HUES64 (cell line): ENCODE measurements around the gene ZDHHC3.
A peak's percentile ranks its signal among the peaks of the same experiment; 100 is the strongest.

ENCODE experiments used
- H3K27ac ChIP-seq: 2 replicates; pipeline ENCODE4 v1.7.0; 2013; ENCODE audit warnings: low read depth, low read length, inconsistent platforms
- H3K27me3 ChIP-seq: 2 replicates; pipeline ENCODE4 v1.6.1; 2013; ENCODE audit warnings: mild to moderate bottlenecking, low read length; ENCODE audit not compliant: insufficient read depth
- H3K36me3 ChIP-seq: 2 replicates; pipeline ENCODE4 v1.6.1; 2013; ENCODE audit warnings: mild to moderate bottlenecking, low read length; ENCODE audit not compliant: insufficient read depth
- H3K4me1 ChIP-seq: 2 replicates; pipeline ENCODE4 v1.6.1; 2013; ENCODE audit warnings: mild to moderate bottlenecking, low read length, moderate library complexity; ENCODE audit not compliant: insufficient read depth
- H3K4me3 ChIP-seq: 2 replicates; pipeline ENCODE4 v1.5.1; 2013; ENCODE audit warnings: mild to moderate bottlenecking, low read length, moderate library complexity
- H3K9ac ChIP-seq: 2 replicates; pipeline ENCODE4 v1.6.1; 2013; ENCODE audit warnings: mild to moderate bottlenecking, low read depth, low read length
- H3K9me3 ChIP-seq: 2 replicates; pipeline ENCODE4 v1.6.1; 2013; ENCODE audit warnings: low read depth, low read length; ENCODE audit not compliant: insufficient read depth
- WGBS: fragments of 150-250, 120-280 bp; methylation state at CpG from one replicate; pipeline ENCODE4 v1.1.7; 2013; ENCODE audit warnings: missing lambda C conversion rate; 5-methylcytosine and 5-hydroxymethylcytosine counted together

The ZDHHC3 gene

DNA sequence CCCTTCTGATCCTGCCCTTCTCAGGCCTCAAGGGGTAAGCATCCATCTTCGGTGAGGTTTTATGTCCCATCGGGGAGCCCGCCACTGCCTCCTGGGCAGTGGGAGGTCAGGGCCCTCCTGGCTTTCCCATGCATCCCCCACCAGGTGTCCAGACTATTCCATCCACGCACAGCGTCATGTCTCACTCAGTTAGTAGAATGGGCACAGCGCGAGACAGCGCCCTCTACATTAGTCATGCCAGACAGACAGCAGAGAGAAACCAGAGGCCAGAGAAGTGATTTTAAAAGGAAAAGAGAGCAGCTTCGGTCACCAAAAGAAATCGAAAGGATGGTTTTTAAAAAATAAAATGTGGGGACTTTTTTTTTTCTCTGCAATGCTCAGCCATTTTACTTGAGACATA, 49.8 kb downstream of the ZDHHC3 start:
- 94% methylated on average over 10 of the region's 10 CpGs for WGBS
- no peak overlapping the region for H3K4me3 ChIP-seq
- H3K9ac ChIP-seq, result no peak overlapping the region
- H3K27ac ChIP-seq, result no peak overlapping the region
- peaks cover 58% of the 10 kb centered on the region for H3K36me3 ChIP-seq
- H3K9me3 ChIP-seq, result no peaks in the 10 kb centered on the region
- H3K27me3 ChIP-seq, result no peaks in the 10 kb centered on the region
- no peaks in the 10 kb centered on the region for H3K4me1 ChIP-seq

DNA sequence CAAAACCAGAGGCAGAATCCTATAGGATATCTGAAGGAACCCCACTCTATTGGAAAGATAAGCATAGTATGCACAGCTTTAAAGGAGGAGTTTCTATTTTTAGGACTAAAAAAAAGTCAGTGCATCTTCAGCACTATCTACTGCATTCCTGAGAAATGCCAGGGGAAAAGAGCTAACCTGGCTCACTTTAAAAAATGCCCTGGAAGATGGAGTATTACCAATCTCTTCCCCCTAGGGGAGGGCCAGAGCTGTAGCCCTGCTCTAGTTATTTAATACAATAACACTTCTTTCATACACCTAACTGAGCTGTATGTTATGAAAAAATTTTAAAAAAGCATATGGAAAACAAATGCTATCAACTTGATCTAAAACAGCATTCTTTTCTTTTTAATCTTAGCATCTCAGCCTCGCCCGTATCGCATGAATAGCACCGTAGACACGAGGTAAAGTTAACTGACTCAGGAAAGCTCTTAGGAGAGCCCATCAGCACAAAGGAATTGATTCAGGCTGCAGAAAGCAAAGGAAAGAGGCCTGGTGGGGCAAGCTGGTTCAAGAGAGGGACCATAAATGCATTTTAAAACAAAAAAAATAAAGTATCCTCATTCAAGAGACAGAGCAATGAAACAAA, 51.4 kb downstream of the ZDHHC3 start:
- Histone ChIP-seq H3K9ac (no peak overlapping the region), H3K9me3 (no peaks in the 10 kb centered on the region), H3K36me3 (peaks cover 54% of the 10 kb centered on the region), H3K4me1 (no peaks in the 10 kb centered on the region), H3K4me3 (no peak overlapping the region), H3K27ac (no peak overlapping the region), H3K27me3 (no peaks in the 10 kb centered on the region)
- 95% methylated on average over 5 of the region's 5 CpGs for WGBS

DNA sequence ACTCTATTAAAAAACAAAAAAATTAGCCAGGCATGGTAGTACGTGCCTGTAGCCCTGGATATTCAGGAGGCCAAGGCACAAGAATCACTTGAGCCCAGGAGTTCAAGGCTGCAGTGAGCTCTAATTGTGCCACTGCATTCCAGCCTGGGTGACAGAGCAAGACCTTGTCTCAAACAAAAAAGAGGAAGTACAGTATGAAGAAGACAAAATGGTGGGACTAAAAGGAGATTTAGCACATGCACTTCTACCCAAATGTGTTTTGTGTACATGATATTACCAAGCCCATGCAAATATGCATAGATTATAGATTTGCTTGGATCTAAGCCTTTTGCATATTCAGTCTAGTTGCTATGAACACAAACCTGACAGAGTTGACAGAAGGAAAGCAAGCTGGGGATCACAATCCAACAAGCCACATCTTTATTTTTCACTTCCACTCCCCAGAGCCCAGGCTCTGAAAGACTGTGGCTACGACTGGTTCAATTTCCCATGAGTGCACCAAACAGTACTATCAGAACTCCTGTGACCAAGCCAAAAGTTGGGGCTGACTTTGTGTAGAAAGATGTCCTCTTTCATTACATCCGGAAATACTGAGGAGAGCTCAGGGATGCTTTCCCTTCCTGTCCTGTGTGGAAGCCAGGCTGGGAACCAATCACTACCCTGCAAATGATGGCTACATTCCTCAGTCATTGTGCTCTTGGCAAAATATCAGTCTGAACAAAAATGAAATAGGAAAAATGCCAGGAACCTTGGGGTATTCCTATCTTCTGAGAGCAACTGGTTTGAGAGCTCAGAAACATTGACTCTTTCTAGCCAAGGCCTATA, 52.1 kb downstream of the ZDHHC3 start:
- peaks cover 47% of the 10 kb centered on the region for H3K36me3 ChIP-seq
- H3K27me3 ChIP-seq, result no peaks in the 10 kb centered on the region
- 96% methylated on average over 3 of the region's 3 CpGs for WGBS
- H3K4me1 ChIP-seq, result no peaks in the 10 kb centered on the region
- H3K9ac ChIP-seq, result no peak overlapping the region
- no peak overlapping the region for H3K4me3 ChIP-seq
- H3K9me3 ChIP-seq, result no peaks in the 10 kb centered on the region
- H3K27ac ChIP-seq, result no peak overlapping the region

DNA sequence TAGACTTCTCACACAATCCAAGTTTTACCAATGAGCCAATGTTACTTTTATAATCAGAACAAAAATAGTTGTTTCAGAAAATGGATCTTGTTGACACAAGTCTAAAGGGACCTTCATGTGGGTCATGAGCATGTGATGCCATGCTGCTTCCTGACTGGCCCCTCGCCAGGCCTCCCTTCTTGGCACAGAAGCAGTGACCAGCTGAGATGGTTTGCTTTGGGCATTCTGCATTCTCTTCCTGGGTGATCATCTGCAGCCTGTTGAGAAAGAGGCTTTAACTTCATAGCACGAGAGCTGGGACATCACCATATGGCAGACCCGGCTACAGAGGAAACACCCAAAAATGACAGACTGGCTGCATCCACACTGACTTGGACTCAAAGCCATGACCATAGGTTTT, 55.9 kb downstream of the ZDHHC3 start:
- Histone ChIP-seq H3K9ac (no peak overlapping the region), H3K27ac (no peak overlapping the region), H3K4me3 (no peak overlapping the region), H3K36me3 (peaks cover 20% of the 10 kb centered on the region), H3K9me3 (no peaks in the 10 kb centered on the region), H3K4me1 (no peaks in the 10 kb centered on the region), H3K27me3 (no peaks in the 10 kb centered on the region)
- WGBS, result 93% methylated on average over 3 of the region's 3 CpGs

DNA sequence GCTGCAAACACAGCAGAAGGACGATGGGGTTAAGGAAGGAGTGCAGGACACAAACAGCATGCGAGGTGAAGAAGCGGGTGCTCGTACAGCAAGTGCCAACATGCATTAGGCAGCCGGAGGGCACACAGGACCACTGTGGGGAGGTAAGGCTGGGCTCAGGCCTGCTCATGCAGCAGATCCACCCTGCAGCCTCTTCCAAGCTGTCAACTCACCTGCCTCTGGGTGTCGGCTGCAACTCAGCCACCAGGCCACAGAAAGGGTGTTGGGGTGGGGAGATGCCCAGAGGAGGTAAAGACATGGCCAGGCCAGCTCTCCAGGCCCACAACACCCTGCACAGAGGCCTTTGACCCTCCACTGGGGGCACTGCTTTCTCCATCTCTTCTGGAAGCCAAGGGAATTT, 57.4 kb downstream of the ZDHHC3 start:
- Histone ChIP-seq H3K27me3 (no peaks in the 10 kb centered on the region), H3K9ac (no peak overlapping the region), H3K4me3 (no peak overlapping the region), H3K36me3 (peaks cover 14% of the 10 kb centered on the region), H3K9me3 (no peaks in the 10 kb centered on the region), H3K27ac (no peak overlapping the region), H3K4me1 (no peaks in the 10 kb centered on the region)
- 91% methylated on average over 6 of the region's 6 CpGs for WGBS

DNA sequence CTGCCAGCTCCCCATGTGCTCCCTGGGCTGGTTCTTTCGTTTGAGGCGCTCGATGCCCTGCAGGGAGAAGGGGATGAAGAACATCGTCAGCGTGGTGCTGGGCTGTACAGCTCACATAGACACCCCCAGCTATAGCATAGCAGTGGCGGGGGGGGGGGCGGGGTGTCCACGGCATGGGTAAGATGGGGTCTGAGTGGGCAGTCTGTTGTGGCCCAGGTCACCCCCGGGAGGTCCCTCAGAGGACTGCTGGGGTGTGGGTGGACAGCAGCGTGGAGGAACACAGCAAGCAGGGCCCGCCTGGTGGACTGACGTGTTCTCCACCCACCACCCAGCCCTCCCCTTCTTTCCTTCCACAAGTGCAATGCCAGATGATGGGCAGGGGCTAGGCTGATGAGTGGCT, 57.9 kb downstream of the ZDHHC3 start:
- Histone ChIP-seq H3K4me1 (no peaks in the 10 kb centered on the region), H3K9me3 (no peaks in the 10 kb centered on the region), H3K4me3 (no peak overlapping the region), H3K27me3 (no peaks in the 10 kb centered on the region), H3K27ac (no peak overlapping the region), H3K36me3 (peaks cover 14% of the 10 kb centered on the region), H3K9ac (no peak overlapping the region)
- 89% methylated on average over 7 of the region's 12 CpGs for WGBS

DNA sequence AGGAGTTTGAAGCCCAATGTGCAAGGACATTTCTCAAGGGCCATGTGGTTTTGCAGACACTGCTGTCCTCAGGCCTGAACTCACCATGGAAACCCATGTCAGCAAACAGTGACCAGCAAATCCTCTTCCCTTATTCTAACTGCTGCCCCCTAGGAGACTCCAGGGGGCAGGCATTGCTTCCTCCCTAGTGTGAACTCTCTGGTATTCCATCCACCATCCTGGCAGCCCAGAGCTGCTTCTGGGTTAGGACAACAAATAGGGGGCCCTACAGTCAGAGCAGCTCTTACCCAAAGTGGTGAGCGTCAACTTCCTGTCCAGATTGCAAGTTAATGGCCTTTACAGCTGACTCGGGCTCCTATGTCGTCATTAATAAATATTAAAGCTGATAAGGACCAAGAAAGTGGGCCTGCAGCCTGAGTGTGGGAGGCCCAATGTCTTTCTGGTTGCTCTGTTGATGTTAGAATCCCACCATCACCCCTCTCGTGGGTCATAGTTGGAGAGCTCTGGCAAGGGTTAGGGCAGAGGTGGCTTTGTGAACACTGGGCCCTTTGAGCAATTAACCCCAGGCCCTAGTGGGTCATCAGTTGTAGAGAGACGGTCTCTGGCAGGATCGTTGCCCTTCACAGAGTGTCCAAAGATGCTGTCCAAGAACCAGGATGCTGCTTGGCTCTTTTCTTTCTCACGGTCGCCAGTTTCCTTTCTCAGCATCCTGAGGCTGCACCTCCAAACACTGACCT, 60.1 kb downstream of the ZDHHC3 start:
- no peak overlapping the region for H3K9ac ChIP-seq
- no peaks in the 10 kb centered on the region for H3K4me1 ChIP-seq
- H3K4me3 ChIP-seq, result no peak overlapping the region
- H3K27ac ChIP-seq, result peak overlapping the region; percentile 30; the same call in 1 of the 2 replicates
- 95% methylated on average over 8 of the region's 8 CpGs for WGBS
- no peaks in the 10 kb centered on the region for H3K27me3 ChIP-seq
- no peaks in the 10 kb centered on the region for H3K9me3 ChIP-seq
- peaks cover 3% of the 10 kb centered on the region; the same call in 1 of the 2 replicates for H3K36me3 ChIP-seq

DNA sequence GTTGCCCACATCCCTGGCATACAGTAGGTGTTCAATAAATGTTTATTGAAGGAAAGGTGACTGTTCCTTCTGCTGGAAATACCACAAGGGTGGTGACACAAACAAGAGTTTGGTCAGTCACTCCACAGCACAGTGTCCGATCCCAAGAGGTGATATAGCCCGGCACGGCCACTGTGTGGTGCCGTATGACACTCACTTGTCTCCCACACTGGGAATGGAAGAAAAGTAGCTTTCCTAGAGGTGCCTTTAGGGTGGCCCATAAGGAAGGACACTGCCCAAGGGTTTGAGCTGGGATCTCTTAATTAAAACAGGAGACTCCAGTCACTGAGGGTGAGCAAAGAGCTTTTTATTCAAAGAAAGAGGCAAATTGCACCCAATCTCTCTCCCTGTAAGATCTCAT, 61.0 kb downstream of the ZDHHC3 start:
- H3K27ac ChIP-seq, result no peak overlapping the region
- no peaks in the 10 kb centered on the region for H3K4me1 ChIP-seq
- H3K27me3 ChIP-seq, result no peaks in the 10 kb centered on the region
- no peak overlapping the region for H3K9ac ChIP-seq
- no peak overlapping the region for H3K4me3 ChIP-seq
- H3K9me3 ChIP-seq, result no peaks in the 10 kb centered on the region
- no peaks in the 10 kb centered on the region for H3K36me3 ChIP-seq
- 70% methylated on average over 4 of the region's 4 CpGs for WGBS

DNA sequence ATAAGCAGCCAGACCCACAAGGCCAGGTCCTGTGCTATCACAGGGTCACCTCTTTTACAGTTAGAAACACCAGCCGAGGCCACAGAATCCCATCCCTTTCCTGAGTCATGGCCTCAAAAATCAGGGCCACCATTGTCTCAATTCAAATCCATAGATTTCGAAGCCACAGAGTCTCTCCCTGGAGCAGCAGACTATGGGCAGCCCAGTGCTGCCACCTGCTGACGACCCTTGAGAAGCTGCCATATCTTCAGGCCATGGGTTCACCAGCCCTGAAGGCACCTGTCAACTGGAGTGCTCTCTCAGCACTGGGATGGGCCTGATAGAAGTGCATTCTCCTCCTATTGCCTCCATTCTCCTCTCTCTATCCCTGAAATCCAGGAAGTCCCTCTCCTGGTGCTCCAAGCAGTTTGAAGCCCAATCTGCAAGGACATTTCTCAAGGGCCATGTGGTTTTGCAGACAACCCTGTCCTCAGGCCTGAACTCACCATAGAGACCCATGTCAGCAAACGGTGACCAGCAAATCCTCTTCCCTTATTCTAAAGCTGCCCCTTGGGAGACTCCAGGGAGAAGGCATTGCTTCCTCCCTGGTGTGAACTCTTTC, 62.0 kb downstream of the ZDHHC3 start:
- no peak overlapping the region for H3K9ac ChIP-seq
- H3K4me3 ChIP-seq, result no peak overlapping the region
- no peak overlapping the region for H3K27ac ChIP-seq
- no peaks in the 10 kb centered on the region for H3K27me3 ChIP-seq
- H3K4me1 ChIP-seq, result no peaks in the 10 kb centered on the region; the same call in 1 of the 2 replicates
- no peaks in the 10 kb centered on the region for H3K36me3 ChIP-seq
- no peaks in the 10 kb centered on the region for H3K9me3 ChIP-seq
- 43% methylated on average over 4 of the region's 4 CpGs for WGBS

DNA sequence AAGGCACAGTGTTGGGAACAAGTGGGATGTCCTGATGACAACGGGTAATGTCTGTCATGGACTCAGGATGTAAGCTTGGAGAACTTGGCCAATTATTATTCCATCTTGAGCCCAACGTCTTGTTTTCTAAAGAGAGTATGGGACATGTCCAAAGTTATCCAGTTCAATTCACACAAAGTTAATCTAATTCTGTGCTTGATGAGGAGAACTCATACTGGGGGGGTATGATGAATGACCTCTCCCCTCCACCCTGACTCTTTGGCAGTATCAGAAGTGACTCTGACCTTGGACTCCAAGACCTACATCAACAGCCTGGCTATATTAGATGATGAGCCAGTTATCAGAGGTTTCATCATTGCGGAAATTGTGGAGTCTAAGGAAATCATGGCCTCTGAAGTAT, 65.3 kb downstream of the ZDHHC3 start:
- no peaks in the 10 kb centered on the region for H3K36me3 ChIP-seq
- 98% methylated on average over 3 of the region's 3 CpGs for WGBS
- no peak overlapping the region for H3K4me3 ChIP-seq
- H3K27ac ChIP-seq, result no peak overlapping the region
- no peaks in the 10 kb centered on the region; the same call in 1 of the 2 replicates for H3K4me1 ChIP-seq
- H3K27me3 ChIP-seq, result no peaks in the 10 kb centered on the region
- H3K9ac ChIP-seq, result no peak overlapping the region
- H3K9me3 ChIP-seq, result peaks cover 1% of the 10 kb centered on the region; the same call in 1 of the 2 replicates

DNA sequence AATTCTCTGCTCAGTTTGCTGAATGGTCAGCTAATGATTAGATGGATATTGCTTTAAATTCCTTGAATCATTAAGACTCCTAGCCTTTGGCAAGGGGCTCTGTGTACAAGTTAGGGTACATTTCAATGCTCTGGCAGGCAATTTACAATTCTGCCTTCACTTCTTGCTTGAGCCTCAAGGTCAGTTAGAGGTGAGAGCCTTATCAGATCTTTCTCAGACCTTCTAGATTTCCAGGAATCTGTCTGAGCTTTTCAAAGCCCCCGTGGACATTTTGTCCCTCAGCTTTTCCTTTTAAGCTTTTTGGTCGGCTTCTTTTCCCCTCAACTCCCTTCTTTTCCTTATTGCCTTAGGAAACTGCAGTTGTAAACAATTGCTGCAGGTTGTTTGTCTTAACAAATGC, 66.9 kb downstream of the ZDHHC3 start:
- no peak overlapping the region for H3K9ac ChIP-seq
- 86% methylated on average over 2 of the region's 2 CpGs for WGBS
- H3K27ac ChIP-seq, result no peak overlapping the region
- no peaks in the 10 kb centered on the region for H3K36me3 ChIP-seq
- no peaks in the 10 kb centered on the region for H3K27me3 ChIP-seq
- H3K9me3 ChIP-seq, result peaks cover 2% of the 10 kb centered on the region; the same call in 1 of the 2 replicates
- H3K4me3 ChIP-seq, result no peak overlapping the region
- no peaks in the 10 kb centered on the region; the same call in 1 of the 2 replicates for H3K4me1 ChIP-seq
